HepG2 (cell line): ENCODE results near the gene NCAM2. TPM values are rescaled to one million over a fixed set of nuclear protein-coding genes. Genes with fewer than 3 reads are reported as not detected.

Experiments used
- EP300 ChIP-seq, 3 experiments: sonication (generic) in 1 of 3; formaldehyde crosslinking in 1 of 3; IDR thresholded peaks; 2 replicates each; pipeline versions ENCODE4 v1.5.1 to v1.6.1; 2011 to 2020; ENCODE audit warnings: low read depth in 2 of 3, low read length in 2 of 3, borderline replicate concordance in 1 of 3, improper control_type of control experiment in 1 of 3, mild to moderate bottlenecking in 1 of 3, missing genetic modification reagents in 1 of 3, moderate library complexity in 1 of 3
- NFYC ChIP-seq: IDR thresholded peaks from 2 replicates; pipeline ENCODE4 v1.6.1; 2016; ENCODE audit warnings: missing genetic modification reagents, missing compliant biosample characterization
- PAF1 ChIP-seq: IDR thresholded peaks from 2 replicates; pipeline ENCODE4 v1.6.1; 2016; ENCODE audit warnings: missing genetic modification reagents, missing compliant biosample characterization
- TCF12 ChIP-seq, 2 experiments: fragments of 450-650 bp in 1 of 2; sonication (generic) in 1 of 2; formaldehyde crosslinking in 1 of 2; IDR thresholded peaks; 2 replicates each; pipeline versions ENCODE4 v1.6.1 to v1.8.0; 2017 to 2022; ENCODE audit warnings: antibody characterized with exemption in 1 of 2, mild to moderate bottlenecking in 1 of 2, missing genetic modification reagents in 1 of 2, moderate library complexity in 1 of 2
- XBP1 ChIP-seq: sonication (generic); formaldehyde crosslinking; IDR thresholded peaks from 2 replicates; pipeline ENCODE4 v1.5.0; 2020; ENCODE audit warnings: missing genetic modification reagents
- ZNF224 ChIP-seq: sonication (generic); formaldehyde crosslinking; IDR thresholded peaks from 2 replicates; pipeline ENCODE4 v1.5.0; 2020; ENCODE audit warnings: mild to moderate bottlenecking, missing genetic modification reagents
- polyA plus RNA-seq, 8 experiments: library from polyadenylated mRNA; depleted of rRNA in 3 of 8; stranded (reverse) in 7 of 8; unstranded in 1 of 8; fragments of >200 nt; fragmentation: Illumina TruSeq in 4 of 8; extraction: Trizol in 4 of 8; gene quantifications; 2 replicates each; pipeline versions ENCODE4 v1.2.1 to v1.2.3, GENCODE V29; 2011 to 2016; ENCODE audit warnings: low read depth in 4 of 8, missing spikeins in 1 of 8, mixed read lengths in 1 of 8; ENCODE audit not compliant: insufficient read depth in 1 of 8
- total RNA-seq, 5 experiments: library from RNA; depleted of rRNA; stranded (reverse); fragments of >200 nt; fragmentation: Illumina TruSeq; extraction: Trizol; gene quantifications; 2 replicates each; pipeline ENCODE4 v1.2.3, GENCODE V29; 2016; ENCODE audit warnings: low read depth in 1 of 5
- TF ChIP-seq, protein P1 (sequence below): IDR thresholded peaks from 2 replicates; pipeline ENCODE4 v1.6.1; 2012; ENCODE audit warnings: low read length, improper control_type of control experiment
- TF ChIP-seq, protein P2 (sequence below): sonication (generic); formaldehyde crosslinking; IDR thresholded peaks from 2 replicates; pipeline ENCODE4 v1.5.1; 2020; ENCODE audit warnings: mild to moderate bottlenecking, missing genetic modification reagents, moderate library complexity
- TF ChIP-seq, protein P3 (sequence below): sonication (generic); formaldehyde crosslinking; IDR thresholded peaks from 2 replicates; pipeline ENCODE4 v1.5.1; 2020; ENCODE audit warnings: missing genetic modification reagents, mild to moderate bottlenecking, borderline replicate concordance
- TF ChIP-seq, protein P4 (sequence below): sonication (generic); formaldehyde crosslinking; IDR thresholded peaks from 2 replicates; pipeline ENCODE4 v1.8.1; 2022; ENCODE audit warnings: mild to moderate bottlenecking, missing genetic modification reagents
- TF ChIP-seq, protein P5 (sequence below): sonication (generic); formaldehyde crosslinking; IDR thresholded peaks from 2 replicates; pipeline ENCODE4 v1.4.0; 2020; ENCODE audit warnings: missing genetic modification reagents, mild to moderate bottlenecking, borderline replicate concordance

Gene NCAM2
- total and polyA plus RNA-seq, 2 of the 13 experiments (the other 11 are each of a cell fraction or from before 2014, with no cell fraction given), result not detected

DNA sequence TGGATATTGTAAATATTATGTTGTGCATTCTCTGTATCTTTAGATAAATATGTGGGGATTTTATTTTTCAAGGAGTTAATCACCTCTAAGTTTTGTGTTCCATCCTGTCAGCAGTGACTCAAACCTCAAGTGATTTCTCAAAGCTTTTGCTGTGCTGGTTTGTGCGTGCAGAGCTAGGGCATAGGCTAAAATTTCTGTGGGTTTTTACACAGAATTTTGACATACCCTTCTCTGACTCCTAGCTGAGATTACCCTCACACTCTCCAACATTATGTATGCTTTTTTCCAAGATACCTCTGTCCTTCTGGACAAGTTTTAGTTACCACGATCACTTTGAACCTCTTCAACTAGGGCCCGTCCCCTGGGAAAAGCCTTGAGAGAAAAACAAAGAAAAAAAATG, 384.9 kb downstream of the NCAM2 start (continued):
- TF ChIP-seq, protein P1, sequence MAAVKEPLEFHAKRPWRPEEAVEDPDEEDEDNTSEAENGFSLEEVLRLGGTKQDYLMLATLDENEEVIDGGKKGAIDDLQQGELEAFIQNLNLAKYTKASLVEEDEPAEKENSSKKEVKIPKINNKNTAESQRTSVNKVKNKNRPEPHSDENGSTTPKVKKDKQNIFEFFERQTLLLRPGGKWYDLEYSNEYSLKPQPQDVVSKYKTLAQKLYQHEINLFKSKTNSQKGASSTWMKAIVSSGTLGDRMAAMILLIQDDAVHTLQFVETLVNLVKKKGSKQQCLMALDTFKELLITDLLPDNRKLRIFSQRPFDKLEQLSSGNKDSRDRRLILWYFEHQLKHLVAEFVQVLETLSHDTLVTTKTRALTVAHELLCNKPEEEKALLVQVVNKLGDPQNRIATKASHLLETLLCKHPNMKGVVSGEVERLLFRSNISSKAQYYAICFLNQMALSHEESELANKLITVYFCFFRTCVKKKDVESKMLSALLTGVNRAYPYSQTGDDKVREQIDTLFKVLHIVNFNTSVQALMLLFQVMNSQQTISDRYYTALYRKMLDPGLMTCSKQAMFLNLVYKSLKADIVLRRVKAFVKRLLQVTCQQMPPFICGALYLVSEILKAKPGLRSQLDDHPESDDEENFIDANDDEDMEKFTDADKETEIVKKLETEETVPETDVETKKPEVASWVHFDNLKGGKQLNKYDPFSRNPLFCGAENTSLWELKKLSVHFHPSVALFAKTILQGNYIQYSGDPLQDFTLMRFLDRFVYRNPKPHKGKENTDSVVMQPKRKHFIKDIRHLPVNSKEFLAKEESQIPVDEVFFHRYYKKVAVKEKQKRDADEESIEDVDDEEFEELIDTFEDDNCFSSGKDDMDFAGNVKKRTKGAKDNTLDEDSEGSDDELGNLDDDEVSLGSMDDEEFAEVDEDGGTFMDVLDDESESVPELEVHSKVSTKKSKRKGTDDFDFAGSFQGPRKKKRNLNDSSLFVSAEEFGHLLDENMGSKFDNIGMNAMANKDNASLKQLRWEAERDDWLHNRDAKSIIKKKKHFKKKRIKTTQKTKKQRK, result no peak
- TF ChIP-seq, protein P2, sequence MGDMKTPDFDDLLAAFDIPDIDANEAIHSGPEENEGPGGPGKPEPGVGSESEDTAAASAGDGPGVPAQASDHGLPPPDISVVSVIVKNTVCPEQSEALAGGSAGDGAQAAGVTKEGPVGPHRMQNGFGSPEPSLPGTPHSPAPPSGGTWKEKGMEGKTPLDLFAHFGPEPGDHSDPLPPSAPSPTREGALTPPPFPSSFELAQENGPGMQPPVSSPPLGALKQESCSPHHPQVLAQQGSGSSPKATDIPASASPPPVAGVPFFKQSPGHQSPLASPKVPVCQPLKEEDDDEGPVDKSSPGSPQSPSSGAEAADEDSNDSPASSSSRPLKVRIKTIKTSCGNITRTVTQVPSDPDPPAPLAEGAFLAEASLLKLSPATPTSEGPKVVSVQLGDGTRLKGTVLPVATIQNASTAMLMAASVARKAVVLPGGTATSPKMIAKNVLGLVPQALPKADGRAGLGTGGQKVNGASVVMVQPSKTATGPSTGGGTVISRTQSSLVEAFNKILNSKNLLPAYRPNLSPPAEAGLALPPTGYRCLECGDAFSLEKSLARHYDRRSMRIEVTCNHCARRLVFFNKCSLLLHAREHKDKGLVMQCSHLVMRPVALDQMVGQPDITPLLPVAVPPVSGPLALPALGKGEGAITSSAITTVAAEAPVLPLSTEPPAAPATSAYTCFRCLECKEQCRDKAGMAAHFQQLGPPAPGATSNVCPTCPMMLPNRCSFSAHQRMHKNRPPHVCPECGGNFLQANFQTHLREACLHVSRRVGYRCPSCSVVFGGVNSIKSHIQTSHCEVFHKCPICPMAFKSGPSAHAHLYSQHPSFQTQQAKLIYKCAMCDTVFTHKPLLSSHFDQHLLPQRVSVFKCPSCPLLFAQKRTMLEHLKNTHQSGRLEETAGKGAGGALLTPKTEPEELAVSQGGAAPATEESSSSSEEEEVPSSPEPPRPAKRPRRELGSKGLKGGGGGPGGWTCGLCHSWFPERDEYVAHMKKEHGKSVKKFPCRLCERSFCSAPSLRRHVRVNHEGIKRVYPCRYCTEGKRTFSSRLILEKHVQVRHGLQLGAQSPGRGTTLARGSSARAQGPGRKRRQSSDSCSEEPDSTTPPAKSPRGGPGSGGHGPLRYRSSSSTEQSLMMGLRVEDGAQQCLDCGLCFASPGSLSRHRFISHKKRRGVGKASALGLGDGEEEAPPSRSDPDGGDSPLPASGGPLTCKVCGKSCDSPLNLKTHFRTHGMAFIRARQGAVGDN (CRISPR knock-in tag), result no peak
- TF ChIP-seq EP300 (IDR thresholded peaks at IDR 0.05; ENCODE audit: low read depth in 2 of 2, low read length in 2 of 2), result no peak
- no peak for TF ChIP-seq EP300 (CRISPR knock-in tag; IDR thresholded peaks at IDR 0.05; ENCODE audit: borderline replicate concordance)
- TF ChIP-seq, protein P3, sequence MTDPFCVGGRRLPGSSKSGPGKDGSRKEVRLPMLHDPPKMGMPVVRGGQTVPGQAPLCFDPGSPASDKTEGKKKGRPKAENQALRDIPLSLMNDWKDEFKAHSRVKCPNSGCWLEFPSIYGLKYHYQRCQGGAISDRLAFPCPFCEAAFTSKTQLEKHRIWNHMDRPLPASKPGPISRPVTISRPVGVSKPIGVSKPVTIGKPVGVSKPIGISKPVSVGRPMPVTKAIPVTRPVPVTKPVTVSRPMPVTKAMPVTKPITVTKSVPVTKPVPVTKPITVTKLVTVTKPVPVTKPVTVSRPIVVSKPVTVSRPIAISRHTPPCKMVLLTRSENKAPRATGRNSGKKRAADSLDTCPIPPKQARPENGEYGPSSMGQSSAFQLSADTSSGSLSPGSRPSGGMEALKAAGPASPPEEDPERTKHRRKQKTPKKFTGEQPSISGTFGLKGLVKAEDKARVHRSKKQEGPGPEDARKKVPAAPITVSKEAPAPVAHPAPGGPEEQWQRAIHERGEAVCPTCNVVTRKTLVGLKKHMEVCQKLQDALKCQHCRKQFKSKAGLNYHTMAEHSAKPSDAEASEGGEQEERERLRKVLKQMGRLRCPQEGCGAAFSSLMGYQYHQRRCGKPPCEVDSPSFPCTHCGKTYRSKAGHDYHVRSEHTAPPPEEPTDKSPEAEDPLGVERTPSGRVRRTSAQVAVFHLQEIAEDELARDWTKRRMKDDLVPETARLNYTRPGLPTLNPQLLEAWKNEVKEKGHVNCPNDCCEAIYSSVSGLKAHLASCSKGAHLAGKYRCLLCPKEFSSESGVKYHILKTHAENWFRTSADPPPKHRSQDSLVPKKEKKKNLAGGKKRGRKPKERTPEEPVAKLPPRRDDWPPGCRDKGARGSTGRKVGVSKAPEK (CRISPR knock-in tag), result no peak
- TF ChIP-seq TCF12 (IDR thresholded peaks at IDR 0.05), result no peak
- TF ChIP-seq TCF12 (CRISPR knock-in tag; IDR thresholded peaks at IDR 0.05), result no peak
- TF ChIP-seq, protein P4, sequence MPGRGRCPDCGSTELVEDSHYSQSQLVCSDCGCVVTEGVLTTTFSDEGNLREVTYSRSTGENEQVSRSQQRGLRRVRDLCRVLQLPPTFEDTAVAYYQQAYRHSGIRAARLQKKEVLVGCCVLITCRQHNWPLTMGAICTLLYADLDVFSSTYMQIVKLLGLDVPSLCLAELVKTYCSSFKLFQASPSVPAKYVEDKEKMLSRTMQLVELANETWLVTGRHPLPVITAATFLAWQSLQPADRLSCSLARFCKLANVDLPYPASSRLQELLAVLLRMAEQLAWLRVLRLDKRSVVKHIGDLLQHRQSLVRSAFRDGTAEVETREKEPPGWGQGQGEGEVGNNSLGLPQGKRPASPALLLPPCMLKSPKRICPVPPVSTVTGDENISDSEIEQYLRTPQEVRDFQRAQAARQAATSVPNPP, result no peak
- no peak for TF ChIP-seq PAF1 (CRISPR knock-in tag)
- TF ChIP-seq ZNF224 (CRISPR knock-in tag), result no peak
- no peak for TF ChIP-seq NFYC
- no peak for TF ChIP-seq XBP1 (CRISPR knock-in tag)
- TF ChIP-seq, protein P5, sequence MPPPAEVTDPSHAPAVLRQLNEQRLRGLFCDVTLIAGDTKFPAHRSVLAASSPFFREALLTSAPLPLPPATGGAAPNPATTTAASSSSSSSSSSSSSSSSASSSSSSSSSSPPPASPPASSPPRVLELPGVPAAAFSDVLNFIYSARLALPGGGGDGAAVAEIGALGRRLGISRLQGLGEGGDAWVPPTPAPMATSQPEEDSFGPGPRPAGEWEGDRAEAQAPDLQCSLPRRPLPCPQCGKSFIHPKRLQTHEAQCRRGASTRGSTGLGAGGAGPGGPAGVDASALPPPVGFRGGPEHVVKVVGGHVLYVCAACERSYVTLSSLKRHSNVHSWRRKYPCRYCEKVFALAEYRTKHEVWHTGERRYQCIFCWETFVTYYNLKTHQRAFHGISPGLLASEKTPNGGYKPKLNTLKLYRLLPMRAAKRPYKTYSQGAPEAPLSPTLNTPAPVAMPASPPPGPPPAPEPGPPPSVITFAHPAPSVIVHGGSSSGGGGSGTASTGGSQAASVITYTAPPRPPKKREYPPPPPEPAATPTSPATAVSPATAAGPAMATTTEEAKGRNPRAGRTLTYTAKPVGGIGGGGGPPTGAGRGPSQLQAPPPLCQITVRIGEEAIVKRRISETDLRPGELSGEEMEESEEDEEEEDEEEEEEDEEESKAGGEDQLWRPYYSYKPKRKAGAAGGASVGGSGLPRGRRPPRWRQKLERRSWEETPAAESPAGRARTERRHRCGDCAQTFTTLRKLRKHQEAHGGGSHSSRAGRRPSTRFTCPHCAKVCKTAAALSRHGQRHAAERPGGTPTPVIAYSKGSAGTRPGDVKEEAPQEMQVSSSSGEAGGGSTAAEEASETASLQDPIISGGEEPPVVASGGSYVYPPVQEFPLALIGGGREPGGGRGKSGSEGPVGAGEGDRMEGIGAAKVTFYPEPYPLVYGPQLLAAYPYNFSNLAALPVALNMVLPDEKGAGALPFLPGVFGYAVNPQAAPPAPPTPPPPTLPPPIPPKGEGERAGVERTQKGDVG, result no peak
